Smooth muscle cell of the brain vasculature (primary cell): ENCODE data around the gene AGPAT1.
"Not testable (repeated sequence)": the region's sequence is repeated elsewhere in the genome, so short reads cannot be mapped to it uniquely, and the experiment has no call there.

Experiments used
- DNase-seq: peaks from one replicate; pipeline ENCODE4 v3.0.0-alpha.2; 2012; ENCODE audit warnings: low read depth, low spot score

AGPAT1 gene

DNA sequence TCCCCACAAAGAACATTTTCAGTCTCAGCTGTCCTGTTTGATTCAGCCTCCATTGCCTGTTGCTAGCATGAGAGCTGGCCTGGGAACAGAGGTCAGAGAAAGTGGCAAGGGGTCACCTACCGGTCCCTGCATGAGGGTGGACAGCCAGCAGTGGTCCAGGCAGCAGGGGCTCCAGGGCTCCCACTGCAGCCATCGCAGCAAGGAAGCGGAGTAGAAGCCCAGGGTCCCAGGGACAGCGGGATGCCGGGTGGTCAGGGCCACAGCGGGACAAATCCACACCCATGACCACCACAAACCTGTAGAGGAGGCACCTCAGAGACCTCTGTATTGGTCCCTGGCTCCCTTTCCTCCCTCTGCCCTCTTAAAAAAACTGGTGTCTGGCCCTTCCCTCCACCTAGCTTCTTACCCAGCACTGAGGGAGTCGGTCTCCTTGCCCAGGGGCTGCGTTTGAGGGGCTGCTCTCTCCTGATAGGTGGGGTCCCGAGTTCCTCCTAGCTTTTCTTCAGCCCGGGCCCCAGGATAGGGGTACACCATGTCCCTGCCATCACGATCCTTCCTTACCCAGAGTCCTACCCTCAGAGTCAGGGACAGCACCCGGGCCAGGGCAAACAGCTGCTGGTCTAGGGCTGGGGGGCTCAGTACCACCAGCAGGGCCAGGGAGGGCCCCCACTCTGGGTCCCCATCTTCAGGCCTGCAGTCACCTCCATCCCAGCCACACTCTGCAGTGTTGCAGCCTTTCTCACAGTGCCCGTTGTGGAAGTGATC is 25.0 kb upstream of the AGPAT1 start:
- no peak for DNase-seq

DNA sequence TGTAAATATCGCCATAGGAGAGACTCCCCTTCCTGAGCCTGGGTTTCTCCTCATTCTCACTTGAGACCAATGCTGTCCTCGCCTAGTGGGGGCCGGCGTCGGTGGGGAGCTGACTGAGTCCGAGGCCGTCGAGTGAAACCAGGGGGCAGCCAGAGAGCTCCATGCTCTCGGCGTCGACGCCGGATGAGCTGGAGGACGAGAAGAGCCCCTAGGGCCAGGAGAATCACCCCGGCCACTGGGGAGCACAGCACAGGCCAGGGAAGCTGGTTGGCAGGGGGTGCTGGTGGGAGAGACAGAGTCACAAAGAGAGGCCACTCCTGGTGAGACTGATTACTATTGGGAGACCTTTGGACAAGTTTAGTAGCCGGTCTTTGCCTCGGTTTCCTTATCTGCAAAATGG is 23.0 kb upstream of the AGPAT1 start:
- no peak for DNase-seq

DNA sequence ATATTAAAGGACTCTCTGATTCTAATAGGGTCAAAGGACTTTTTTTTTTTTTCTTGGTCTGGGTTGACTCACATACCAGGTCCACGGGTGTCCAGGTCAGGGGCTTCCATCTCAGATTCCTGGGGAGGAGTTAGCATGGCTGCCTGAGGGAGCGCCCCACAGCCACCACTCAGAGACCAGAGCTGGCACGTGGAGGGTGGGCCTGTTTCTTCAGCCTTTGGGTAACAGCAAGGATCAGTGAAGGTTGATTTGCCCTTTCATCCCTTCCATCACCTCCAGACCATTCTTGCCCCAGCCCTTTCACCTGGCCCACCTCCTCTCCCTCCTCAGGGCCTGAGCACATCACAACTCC is 22.4 kb upstream of the AGPAT1 start:
- no peak for DNase-seq

DNA sequence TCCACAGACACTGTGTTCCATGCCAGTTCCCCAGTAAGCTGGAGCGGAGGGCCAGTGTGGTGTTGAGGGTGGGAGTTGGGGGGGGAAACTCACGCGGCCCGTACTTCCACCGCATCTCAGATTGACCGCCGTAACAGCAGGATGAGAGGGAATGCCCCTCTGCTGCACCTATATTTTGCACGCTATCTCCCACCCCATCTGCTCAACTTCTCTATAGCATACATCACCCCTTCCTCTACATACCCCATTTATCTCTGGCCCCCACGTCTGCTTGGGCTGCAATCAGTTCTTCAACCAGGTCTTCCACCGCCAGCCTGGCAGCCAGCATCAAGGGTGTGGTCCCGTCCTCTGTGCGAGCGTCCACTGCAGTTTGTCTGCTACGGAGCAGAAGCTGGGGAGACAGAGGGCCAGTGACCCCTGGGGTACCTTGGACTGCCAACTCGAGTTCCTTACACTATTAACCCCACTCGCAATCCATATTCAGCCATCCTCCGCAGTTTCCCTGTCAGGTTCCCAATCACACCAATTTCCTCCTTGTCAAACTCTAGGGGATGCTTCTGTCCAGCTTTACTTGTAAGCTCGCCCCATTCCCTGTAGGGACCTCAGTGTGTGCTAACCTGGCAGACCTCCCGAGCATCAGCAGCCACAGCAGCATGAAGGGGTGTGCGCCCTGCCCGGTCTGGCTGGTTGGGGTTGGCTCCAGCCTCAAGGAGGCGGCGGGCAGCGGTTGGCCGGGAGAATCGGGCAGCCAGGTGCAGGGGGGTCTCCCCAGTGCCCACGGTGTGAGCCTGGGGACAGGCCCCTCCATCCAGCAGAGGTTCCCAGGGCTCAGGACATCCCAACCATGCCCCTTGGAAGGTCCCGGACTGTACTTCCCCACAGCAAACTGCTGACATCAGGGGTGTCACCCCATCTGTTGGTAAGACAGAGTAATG is 21.1 kb upstream of the AGPAT1 start:
- DNase-seq, result no peak

DNA sequence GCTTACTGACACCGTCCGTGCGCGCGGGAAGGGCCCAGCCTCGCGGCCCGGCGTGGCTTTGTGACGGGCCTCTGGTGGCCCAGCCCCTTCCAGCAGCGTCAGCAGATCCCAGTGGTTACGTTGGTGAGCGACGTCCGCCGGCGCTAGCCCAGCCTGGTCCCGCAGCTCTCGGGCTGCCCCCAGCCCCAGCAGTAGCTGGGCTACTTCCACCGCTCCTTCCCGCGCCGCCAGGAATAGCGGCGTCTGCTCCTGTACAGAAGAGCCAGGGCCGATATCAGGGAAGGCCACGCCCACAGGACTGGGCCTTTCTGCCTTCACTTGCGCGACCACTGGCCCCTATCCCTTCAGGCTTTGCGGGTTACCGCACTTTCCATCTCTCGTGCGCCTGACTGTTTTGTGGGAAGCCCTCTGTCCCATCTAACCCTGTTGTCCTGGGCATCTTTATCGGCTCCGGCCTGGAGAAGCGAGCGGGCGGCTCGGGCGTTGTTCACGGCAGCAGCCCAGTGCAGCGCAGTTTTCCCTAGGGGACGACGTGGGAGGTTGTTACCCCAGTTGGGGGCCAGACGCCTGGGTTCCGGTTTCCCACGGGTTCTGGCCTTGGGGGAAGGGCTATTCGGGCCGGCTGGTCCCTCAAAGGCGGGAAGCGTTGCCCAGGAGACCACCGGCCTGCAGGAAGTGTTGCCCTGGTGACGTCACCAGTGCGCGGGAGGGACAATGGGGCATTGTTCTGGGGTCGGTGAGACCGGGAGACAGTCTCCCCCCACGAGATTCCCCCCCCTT is 20.2 kb upstream of the AGPAT1 start:
- DNase-seq, result peak; percentile 49

DNA sequence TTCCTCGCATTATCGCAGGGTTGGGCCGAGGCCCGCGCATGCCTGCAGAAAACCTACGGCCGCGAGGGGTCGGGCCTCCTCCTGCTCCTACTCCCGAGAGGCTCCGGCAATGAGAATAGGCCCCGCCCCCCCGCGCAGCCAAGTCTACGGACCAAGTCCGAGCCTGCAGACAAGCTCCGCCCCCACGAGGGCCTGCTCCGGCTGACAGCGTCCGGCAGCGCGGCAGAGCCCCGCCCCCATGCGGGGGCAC is 19.7 kb upstream of the AGPAT1 start:
- peak; percentile 99 for DNase-seq

DNA sequence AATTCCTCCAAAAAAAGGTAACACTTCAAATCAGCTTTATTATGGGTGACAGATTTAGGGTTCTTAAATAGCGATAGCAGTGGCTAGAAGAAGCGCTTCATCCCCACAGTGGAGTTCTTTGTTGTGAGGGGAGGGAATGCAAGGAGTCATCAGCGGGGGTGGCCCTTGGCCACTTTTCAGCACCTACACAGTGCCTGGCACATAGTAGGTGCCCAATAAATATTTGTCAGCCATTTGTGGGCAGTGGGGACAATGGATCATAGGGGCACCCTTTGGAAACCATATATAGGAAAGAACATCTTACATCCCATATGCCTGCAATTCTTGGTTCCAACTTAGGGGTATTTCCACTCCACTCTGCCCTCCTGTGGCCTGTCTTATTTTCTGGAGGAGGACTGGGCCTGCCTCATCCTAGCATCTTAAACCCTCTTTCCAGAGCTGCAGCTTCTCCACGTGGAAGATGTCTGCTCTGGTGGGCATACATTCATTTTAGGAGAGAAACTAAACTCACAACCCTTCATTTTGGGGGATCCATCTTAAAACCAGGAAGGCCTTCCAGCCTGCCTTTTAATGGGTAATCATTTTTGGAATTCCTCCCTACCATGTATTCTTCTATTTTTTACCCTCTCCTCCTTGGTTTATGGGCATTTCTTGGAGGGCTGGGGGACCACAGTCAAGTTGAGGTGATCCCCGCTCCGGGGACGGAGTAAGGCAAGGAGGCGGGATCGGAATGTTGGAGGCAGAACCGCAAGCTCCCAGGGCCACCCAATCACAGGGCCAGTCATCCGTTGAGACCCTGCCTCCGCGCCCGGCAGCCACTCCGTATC is 19.2 kb upstream of the AGPAT1 start:
- peak; percentile 24 for DNase-seq

DNA sequence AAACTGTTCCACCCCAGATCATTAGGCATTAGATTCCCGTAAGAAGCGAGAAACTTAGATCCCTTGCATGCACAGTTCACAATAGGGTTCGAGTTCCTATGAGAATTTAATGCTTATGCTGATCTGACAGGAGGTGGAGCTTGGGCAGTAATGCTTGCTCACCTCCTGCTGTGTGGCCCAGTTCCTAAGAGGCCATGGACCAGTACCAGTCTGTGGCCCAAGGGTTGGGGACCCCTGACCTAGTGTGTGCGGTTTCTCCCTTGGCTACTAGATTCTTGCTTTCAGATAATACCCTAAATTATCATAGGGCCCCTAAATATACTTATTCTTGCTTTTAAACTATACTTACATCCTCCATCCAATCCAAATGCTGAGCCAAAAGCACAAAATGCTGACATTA is 18.5 kb upstream of the AGPAT1 start:
- DNase-seq, result no peak

DNA sequence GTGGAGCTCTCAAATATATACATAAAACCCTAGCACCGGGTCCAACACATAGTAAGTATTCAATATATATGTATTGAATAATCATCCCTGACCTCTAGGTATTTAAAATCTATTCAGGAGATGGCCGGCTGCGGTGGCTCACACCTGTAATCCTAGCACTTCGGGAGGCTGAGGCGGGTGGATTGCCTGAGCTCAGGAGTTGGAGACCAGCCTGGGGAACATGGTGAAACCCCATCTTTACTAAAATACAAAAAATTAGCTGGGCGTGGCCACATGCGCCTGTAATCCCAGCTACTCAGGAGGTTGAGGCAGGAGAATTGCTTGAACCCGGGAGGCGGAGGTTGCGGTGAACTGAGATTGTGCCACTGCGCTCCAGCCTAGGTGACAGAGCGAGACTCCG is 17.2 kb upstream of the AGPAT1 start:
- DNase-seq, result not testable (repeated sequence)

DNA sequence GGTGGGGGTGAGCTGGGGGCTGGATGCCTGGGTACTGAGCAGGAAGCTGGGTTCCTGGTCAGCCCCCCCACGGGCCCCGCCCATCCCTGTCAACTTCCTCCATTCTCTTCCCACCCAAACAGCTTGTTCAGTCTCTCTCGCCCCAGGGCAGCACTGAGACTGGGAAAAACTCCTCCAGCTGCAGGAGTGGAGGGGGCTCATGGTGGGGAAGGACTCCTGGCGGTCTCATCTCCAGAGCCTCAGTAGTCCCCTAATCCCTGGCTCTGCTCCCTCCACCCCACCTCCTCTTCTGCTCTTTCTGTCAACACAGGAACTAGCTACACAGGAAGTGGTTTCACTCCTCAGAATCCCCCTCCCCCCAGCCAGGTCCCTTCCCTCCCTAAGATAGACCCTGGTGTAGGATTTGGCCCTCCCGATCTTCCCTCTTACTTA is 16.7 kb upstream of the AGPAT1 start, which contains the start of gene GPSM3:
GPSM3 (minus strand) TSS at position 36 of the 432 bp plus-strand sequence. CDS start 130 bp downstream, outside the sequence.
- DNase-seq, result no peak

DNA sequence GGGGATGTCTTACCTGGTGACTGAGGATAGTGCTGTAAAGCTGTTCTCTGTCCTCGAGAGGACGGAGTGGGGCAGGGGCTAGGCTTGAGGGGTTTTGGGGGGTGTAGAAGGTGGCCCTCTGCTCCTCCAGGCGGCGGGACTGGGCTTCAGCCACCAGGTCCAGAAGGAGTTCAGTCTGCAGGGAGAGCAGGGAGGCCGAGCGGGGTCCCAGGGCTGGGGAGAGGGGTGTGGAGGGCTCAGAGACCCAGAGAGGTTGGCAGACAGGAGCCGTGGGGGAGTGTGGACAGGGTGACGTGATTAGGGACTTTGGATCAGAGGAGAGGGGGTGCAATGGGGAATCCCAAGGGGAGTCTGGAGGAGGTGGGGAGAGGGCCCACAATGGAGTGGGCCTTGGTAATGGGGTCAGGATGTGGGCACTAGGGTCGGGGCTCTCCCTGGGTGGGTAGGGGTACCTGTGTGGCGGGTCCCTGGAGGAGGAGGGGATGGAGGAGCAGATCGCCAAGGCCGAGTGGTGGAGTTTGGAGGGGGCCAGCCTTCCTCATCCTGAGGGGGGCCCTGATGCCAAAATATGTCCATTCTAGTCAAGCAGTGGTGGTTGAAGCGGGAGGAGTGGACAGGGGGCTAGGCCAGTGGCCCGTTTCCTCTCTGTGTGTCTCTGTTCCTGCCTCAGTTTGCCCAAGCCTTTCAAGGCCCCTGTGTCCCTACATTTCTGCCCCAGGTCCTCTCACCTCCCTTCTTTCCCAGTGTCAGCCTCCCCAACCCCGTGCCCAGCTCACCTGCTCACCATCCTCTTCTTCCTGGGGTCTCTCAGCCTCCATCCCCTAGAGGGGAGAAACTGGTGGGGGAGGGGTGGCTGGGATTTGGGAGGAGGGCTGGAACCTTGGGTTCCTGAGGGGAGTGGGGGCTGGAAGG is 16.1 kb upstream of the AGPAT1 start:
- no peak for DNase-seq

DNA sequence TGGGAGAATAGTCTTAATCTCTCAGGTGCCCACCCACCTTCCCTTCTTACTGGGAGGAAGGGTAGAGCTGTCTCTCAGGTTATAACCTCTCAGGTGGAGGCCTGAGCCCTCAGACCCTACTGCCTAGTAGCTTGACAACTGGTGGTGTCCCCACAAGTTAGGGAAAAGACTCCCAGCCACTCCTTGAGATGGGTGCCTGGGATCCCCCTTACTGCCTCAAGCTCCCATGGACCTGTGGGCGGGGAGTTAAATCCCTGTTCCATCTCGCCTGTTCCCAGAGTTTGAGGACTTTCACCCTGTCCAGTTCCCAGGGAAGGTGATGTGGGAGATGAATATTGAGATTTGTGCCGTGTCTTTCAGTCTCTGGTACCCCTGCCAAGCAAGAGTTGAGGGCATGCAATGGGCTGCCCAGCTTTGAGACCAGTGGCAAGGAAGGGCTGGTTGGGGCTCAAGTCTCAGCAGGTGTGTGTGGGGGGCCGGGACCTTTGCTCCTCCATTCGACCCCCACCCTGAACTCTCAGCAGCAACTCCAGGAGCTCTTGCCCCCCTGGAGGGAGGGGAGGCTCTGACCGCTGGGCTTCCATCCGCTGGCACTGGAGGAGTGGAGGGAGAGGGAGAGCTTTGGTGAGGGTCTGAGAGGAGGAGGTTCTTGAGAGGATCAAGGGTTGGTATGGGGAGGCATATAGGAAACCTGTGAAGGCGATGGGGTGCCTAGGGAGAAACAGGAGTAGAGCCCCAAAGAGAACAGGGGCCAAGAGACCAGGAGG is 15.2 kb upstream of the AGPAT1 start:
- no peak for DNase-seq

DNA sequence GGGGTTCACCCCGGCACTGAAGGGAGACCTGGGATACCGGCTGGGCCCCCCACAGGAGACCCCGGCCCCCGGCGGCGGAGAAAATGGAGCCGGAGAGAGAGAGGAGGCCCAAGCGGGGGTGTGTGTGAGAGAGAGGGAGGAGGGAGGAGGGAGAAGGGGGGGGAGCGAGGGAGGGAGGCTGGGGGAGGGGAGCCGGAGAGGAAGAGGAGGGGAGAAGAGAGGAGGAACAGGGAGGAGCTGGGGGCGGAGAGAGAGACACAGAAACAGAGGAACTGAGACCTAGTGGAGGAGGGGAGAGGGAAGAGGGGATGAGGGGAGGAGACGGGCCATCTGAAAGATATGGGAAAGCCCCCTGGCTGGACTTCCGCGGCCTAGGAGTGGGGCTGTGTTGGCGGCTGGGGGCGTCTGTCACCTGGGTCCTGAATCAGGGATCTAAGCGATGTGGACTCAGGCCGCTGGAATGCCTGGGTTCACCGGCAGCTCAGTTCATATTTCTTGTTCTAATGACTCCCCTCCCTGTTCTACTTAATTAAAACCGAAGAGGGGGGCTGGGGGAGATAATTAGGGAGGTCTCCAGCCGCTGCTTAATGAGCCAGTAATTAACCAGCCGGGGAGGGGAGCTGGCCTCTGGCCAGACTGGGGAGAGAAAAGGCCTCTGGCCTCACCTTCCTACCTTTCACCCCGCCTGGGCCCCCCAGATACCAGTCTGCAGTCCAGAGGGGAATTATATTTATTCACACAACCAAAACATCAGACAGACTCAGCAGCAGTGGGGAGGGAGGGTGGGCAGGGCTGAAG is 14.4 kb upstream of the AGPAT1 start, which contains the start of gene PBX2:
PBX2 (minus strand) TSS at position 149 of the 798 bp plus-strand sequence. CDS start 287 bp downstream, outside the sequence.
- DNase-seq, result peak; percentile 72

DNA sequence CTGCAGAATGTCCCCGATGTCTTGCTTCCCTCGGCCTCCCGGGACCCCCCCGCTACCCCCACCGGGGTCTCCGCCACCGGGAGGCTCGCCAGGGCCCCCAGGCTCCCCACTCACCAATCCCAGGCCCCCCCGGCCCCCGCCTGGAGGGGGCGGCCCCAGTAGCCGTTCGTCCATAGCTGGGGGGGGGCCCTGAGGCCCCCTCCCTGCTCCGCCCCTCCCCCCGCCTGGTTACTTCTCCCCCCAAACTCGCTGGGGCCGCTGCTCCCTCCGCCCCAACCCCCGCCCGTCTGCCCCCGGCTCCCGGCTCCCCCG is 13.8 kb upstream of the AGPAT1 start:
- DNase-seq, result no peak

DNA sequence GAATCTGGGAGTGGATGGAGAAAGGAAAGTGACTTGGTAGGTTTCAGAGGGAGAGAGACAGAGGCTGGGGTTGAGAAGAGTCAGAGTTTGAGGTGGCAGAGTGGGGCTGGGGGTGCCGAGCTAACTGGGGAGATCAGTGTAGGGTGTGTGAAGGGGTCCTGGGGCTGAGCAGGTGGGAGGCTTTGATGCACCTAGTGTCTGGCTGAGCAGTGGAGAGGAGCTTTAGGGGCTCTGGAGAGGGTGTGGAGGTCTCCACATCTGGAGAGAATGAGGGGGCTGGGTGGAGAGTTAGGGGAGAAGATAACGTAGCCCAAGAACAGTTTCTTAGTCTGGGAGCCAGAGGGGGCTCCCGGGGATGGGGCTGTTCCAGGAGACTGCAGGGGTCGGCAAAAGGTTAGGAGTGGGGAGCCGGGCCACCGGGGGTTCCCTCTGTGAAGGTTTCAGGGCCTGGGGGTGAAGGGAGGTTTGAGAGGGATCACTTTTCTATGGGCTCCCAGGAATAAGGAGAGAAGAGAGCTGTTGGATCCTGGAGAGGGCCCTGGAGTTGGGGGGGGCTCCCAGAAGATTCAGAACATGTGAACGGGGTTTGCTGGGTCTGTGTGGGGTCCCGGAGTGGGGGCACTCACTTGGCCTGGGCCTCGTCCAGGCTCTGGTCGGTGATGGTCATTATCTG is 13.3 kb upstream of the AGPAT1 start:
- no peak for DNase-seq

DNA sequence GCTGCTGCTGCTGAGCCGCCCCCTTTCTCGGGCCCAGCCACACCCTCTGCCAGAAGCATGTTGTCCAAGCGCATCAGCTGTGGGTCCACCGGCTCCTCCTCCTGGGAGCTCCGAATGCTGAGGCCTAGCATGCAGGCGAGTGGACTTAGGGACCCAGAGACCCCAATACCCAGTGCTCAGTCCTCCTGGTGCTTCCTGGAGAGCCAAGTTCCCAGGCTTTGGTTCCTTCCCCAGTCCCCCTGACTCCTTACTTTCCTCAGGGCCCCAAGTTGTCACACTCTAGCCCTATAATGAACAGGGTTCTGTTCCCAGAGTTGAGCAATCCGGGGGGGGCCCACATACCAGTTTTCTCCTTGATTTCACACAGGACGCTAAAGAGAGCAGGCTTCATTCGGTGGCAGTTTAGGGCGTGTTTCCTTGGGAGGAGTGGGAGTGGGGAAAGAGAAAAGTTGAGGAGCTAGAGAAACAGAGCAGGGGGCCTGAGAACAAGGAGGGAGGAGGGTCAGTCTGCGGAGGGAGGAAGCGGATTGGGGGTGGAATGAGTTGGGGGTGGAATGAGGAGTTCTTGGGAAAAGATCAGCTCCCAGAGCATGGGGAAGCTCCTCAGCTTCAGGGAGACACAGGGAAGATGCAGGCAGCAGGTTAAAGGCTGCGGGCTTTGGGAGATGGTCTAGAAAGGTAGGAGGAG is 12.6 kb upstream of the AGPAT1 start:
- no peak for DNase-seq

DNA sequence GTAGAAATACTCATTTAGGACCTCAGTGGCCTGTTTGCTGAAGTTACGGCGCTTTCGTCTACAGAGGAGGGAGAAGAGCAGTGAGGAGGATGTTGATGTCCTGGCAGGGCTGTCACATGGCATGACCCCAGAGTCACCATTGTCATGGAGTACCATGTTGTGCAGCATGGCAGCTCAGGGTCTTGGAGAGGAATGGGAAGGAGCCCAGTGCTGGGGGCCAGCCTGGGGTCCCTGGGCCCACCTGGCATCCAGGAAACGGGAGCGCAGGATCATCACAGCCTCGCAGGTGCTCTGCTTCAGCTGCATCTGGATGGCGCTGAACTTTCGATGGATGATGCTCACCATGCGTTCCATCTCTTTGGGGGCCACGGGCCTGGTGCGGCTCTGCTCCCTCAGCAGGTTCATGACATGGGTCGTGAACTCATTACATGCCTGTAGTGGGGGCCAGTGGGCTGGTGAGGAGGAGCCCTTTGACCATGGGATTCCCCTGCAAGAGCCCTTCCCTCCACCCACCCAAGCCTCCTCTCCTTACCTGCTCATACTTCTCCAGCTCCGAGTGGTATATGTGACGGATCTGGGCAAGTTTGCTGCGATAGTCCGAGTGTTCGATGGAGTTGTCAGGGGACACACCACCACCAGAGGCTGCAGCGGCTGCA is 12.0 kb upstream of the AGPAT1 start:
- DNase-seq, result not testable (repeated sequence)
